ENCODE results near the gene NEO1. TPM values are rescaled to one million over a fixed set of nuclear protein-coding genes. Genes with fewer than 3 reads are reported as not detected.
"Not testable (repeated sequence)": the region's sequence is repeated elsewhere in the genome, so short reads cannot be mapped to it uniquely, and the experiment has no call there.

NEO1 gene
- polyA plus RNA-seq, 1 donor from 2014 or later, result 57.0 TPM

DNA sequence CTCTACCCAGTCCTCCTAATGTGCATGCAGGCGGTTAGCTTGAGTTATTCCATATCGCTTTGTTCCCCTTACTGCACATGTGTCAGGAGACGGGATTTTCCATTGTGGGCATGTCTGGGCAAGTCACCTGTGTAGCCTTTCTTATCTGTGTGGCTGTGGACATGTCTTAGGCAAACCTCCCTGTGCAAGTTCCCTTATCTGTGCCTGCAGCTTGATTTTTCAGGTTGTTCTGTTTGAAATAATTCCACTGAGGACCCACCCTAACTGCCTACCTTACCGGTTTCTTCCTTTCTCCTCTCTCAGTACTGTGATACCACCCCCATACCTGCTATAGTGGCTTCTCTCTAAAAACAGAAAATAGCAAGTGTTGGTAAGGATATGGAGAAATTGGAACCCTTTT, 113.6 kb downstream of the NEO1 start:
- no peak for TF ChIP-seq EP300 (conservative IDR thresholded peaks at IDR 0.05; ENCODE audit: poor library complexity, severe bottlenecking)
- TF ChIP-seq SMC3 (conservative IDR thresholded peaks at IDR 0.05; ENCODE audit: poor library complexity), result no peak
- TF ChIP-seq POLR2AphosphoS5 (IDR thresholded peaks at IDR 0.05), result no peak
- TF ChIP-seq MXI1 (conservative IDR thresholded peaks at IDR 0.05; ENCODE audit: poor library complexity, severe bottlenecking), result no peak
- TF ChIP-seq TAF1 (IDR thresholded peaks at IDR 0.05; ENCODE audit: low read depth), result no peak
- TF ChIP-seq, protein P1, sequence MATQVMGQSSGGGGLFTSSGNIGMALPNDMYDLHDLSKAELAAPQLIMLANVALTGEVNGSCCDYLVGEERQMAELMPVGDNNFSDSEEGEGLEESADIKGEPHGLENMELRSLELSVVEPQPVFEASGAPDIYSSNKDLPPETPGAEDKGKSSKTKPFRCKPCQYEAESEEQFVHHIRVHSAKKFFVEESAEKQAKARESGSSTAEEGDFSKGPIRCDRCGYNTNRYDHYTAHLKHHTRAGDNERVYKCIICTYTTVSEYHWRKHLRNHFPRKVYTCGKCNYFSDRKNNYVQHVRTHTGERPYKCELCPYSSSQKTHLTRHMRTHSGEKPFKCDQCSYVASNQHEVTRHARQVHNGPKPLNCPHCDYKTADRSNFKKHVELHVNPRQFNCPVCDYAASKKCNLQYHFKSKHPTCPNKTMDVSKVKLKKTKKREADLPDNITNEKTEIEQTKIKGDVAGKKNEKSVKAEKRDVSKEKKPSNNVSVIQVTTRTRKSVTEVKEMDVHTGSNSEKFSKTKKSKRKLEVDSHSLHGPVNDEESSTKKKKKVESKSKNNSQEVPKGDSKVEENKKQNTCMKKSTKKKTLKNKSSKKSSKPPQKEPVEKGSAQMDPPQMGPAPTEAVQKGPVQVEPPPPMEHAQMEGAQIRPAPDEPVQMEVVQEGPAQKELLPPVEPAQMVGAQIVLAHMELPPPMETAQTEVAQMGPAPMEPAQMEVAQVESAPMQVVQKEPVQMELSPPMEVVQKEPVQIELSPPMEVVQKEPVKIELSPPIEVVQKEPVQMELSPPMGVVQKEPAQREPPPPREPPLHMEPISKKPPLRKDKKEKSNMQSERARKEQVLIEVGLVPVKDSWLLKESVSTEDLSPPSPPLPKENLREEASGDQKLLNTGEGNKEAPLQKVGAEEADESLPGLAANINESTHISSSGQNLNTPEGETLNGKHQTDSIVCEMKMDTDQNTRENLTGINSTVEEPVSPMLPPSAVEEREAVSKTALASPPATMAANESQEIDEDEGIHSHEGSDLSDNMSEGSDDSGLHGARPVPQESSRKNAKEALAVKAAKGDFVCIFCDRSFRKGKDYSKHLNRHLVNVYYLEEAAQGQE (IDR thresholded peaks at IDR 0.05; ENCODE audit: borderline replicate concordance), result no peak
- TF ChIP-seq RAD21 (conservative IDR thresholded peaks at IDR 0.05), result no peak
- no peak for TF ChIP-seq EZH2 (IDR thresholded peaks at IDR 0.05; ENCODE audit: borderline replicate concordance, insufficient read depth, low read length, poor library complexity, severe bottlenecking)
- TF ChIP-seq, protein P2, sequence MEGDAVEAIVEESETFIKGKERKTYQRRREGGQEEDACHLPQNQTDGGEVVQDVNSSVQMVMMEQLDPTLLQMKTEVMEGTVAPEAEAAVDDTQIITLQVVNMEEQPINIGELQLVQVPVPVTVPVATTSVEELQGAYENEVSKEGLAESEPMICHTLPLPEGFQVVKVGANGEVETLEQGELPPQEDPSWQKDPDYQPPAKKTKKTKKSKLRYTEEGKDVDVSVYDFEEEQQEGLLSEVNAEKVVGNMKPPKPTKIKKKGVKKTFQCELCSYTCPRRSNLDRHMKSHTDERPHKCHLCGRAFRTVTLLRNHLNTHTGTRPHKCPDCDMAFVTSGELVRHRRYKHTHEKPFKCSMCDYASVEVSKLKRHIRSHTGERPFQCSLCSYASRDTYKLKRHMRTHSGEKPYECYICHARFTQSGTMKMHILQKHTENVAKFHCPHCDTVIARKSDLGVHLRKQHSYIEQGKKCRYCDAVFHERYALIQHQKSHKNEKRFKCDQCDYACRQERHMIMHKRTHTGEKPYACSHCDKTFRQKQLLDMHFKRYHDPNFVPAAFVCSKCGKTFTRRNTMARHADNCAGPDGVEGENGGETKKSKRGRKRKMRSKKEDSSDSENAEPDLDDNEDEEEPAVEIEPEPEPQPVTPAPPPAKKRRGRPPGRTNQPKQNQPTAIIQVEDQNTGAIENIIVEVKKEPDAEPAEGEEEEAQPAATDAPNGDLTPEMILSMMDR (IDR thresholded peaks at IDR 0.05; ENCODE audit: poor library complexity, severe bottlenecking), result no peak
- H2AFZ ChIP-seq (ENCODE audit: low read depth, low read length), result no peak overlapping the region
- H3K27ac ChIP-seq (ENCODE audit: low read length), result no peak overlapping the region
- no peaks in the 10 kb centered on the region for H3K36me3 ChIP-seq (ENCODE audit: insufficient read depth, low read length)
- H3F3A ChIP-seq (ENCODE audit: insufficient read depth, low read length, poor library complexity, severe bottlenecking), result no peaks in the 10 kb centered on the region
- no peaks in the 10 kb centered on the region for H3K9me2 ChIP-seq (ENCODE audit: insufficient read depth, low read length)
- H3K9ac ChIP-seq (ENCODE audit: low read length), result no peak overlapping the region
- no peak overlapping the region for H3K4me3 ChIP-seq (ENCODE audit: low read length)
- H3K4me2 ChIP-seq (ENCODE audit: low read length), result no peak overlapping the region
- H3K79me2 ChIP-seq (replicated peaks; ENCODE audit: insufficient read depth, low read length), result no peaks in the 10 kb centered on the region
- no peaks in the 10 kb centered on the region for H4K20me1 ChIP-seq (ENCODE audit: insufficient read depth)
- H3K27me3 ChIP-seq (ENCODE audit: insufficient read depth, low read depth, low read length), result no peaks in the 10 kb centered on the region
- no peaks in the 10 kb centered on the region for H3K9me3 ChIP-seq (ENCODE audit: low read length)

DNA sequence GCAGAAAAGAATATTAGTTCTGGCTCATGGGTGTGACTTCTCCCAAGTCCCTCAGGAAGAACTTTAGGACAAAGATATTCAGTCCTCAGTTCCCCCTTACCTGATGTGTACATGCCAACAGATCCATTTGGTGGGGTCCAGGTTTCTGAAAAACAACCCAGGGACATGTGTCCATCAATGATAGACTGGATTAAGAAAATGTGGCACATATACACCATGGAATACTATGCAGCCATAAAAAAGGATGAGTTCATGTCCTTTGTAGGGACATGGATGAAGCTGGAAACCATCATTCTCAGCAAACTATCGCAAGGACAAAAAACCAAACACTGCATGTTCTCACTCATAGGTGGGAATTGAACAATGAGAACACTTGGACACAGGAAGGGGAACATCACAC, 114.4 kb downstream of the NEO1 start:
- not testable (repeated sequence) for H3K9me3 ChIP-seq (ENCODE audit: low read length); H3K4me2 ChIP-seq (ENCODE audit: low read length); H3F3A ChIP-seq (ENCODE audit: insufficient read depth, low read length, poor library complexity, severe bottlenecking); H3K27me3 ChIP-seq (ENCODE audit: insufficient read depth, low read depth, low read length); H3K79me2 ChIP-seq (replicated peaks; ENCODE audit: insufficient read depth, low read length); H2AFZ ChIP-seq (ENCODE audit: low read depth, low read length); H3K9ac ChIP-seq (ENCODE audit: low read length); H3K9me2 ChIP-seq (ENCODE audit: insufficient read depth, low read length); H3K27ac ChIP-seq (ENCODE audit: low read length); H4K20me1 ChIP-seq (ENCODE audit: insufficient read depth); H3K4me3 ChIP-seq (ENCODE audit: low read length); H3K36me3 ChIP-seq (ENCODE audit: insufficient read depth, low read length)

DNA sequence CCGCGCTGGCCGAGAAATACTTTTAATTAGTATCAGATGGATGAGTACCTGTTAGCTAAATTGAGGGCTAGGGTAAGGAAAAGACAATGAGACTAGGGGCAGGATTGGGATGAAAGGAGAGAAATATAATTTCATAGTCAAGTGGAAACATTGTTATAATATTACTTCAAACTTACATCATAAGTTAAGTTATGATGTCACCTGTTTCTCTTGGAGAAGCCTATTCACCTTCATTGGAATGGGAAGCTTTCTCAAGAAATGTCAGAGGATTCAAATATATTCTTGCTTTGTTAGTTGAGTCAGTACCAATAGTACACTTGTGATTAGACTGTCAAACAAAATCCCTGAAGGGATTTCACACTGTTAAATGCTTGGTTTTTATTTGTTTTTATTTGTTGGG, 116.2 kb downstream of the NEO1 start:
- Histone ChIP-seq H3K4me3 (ENCODE audit: low read length) (no peak overlapping the region), H3K36me3 (ENCODE audit: insufficient read depth, low read length) (no peaks in the 10 kb centered on the region), H3K27me3 (ENCODE audit: insufficient read depth, low read depth, low read length) (no peaks in the 10 kb centered on the region), H3K9me2 (ENCODE audit: insufficient read depth, low read length) (no peaks in the 10 kb centered on the region), H3K79me2 (replicated peaks; ENCODE audit: insufficient read depth, low read length) (no peaks in the 10 kb centered on the region), H3K9ac (ENCODE audit: low read length) (no peak overlapping the region), H3K9me3 (ENCODE audit: low read length) (no peaks in the 10 kb centered on the region), H2AFZ (ENCODE audit: low read depth, low read length) (no peak overlapping the region), H3K27ac (ENCODE audit: low read length) (no peak overlapping the region), H4K20me1 (ENCODE audit: insufficient read depth) (no peaks in the 10 kb centered on the region), H3F3A (ENCODE audit: insufficient read depth, low read length, poor library complexity, severe bottlenecking) (no peaks in the 10 kb centered on the region), H3K4me2 (ENCODE audit: low read length) (no peak overlapping the region)
- TF ChIP-seq, protein P2 (IDR thresholded peaks at IDR 0.05; ENCODE audit: poor library complexity, severe bottlenecking), result no peak
- TF ChIP-seq RAD21 (conservative IDR thresholded peaks at IDR 0.05) (no peak), POLR2AphosphoS5 (IDR thresholded peaks at IDR 0.05) (no peak), TAF1 (IDR thresholded peaks at IDR 0.05; ENCODE audit: low read depth) (no peak), SMC3 (conservative IDR thresholded peaks at IDR 0.05; ENCODE audit: poor library complexity) (no peak), EP300 (conservative IDR thresholded peaks at IDR 0.05; ENCODE audit: poor library complexity, severe bottlenecking) (no peak), MXI1 (conservative IDR thresholded peaks at IDR 0.05; ENCODE audit: poor library complexity, severe bottlenecking) (no peak), EZH2 (IDR thresholded peaks at IDR 0.05; ENCODE audit: borderline replicate concordance, insufficient read depth, low read length, poor library complexity, severe bottlenecking) (no peak)
- TF ChIP-seq, protein P1 (IDR thresholded peaks at IDR 0.05; ENCODE audit: borderline replicate concordance), result no peak

All from neural cell (in vitro differentiated cells).